ENCODE measurements around the gene N4BP2L2.

DNA sequence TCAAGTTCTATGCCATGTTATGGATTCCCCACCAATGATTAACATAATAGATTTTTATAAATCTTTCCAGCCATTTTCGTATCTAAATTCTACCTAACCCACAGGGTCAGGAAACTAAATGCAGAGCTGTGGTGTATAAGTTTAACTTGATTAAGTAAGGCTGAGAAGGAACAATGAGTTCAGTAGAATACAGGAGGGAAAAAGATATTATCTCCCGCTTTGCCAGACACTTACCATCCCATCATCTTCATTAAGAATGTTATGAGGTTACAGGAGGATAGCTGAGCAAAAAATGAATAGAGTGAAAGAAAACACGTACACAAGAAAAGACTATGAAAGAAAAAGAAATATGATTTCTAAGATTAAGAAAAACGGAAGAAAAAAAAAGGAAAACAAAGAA, 27.1 kb downstream of the N4BP2L2 start:
- TF ChIP-seq TAF1 (conservative IDR thresholded peaks at IDR 0.05), result no peak
- TF ChIP-seq CTCF (IDR thresholded peaks at IDR 0.05; ENCODE audit: low read depth, low read length, missing input control), result no peak
- no peak for TF ChIP-seq REST (IDR thresholded peaks at IDR 0.05)
- no peak for TF ChIP-seq RAD21 (IDR thresholded peaks at IDR 0.05)
- no peak for TF ChIP-seq JUND (IDR thresholded peaks at IDR 0.05)
- TF ChIP-seq ZBTB33 (IDR thresholded peaks at IDR 0.05), result no peak
- no peak for TF ChIP-seq MAX (IDR thresholded peaks at IDR 0.05)
- TF ChIP-seq NR2F2 (IDR thresholded peaks at IDR 0.05), result no peak
- TF ChIP-seq FOXA1 (IDR thresholded peaks at IDR 0.05), result no peak
- no peak for TF ChIP-seq EGR1 (IDR thresholded peaks at IDR 0.05; ENCODE audit: low read depth in 2 of 2)

Data from liver (tissue), 3 donors.